HepG2 (cell line): ENCODE measurements around the gene COPZ1. TPM values are rescaled to one million over a fixed set of nuclear protein-coding genes. Genes with fewer than 3 reads are reported as not detected.

Source experiments
- AHR ChIP-seq: IDR thresholded peaks from 2 replicates; pipeline ENCODE4 v1.6.1; 2018; ENCODE audit warnings: missing genetic modification reagents, missing compliant biosample characterization
- DPF2 ChIP-seq: sonication (generic); formaldehyde crosslinking; IDR thresholded peaks from 2 replicates; pipeline ENCODE4 v1.4.0; 2020; ENCODE audit warnings: mild to moderate bottlenecking, low read depth, missing genetic modification reagents, borderline replicate concordance
- FOSL2 ChIP-seq: sonication (generic); formaldehyde crosslinking; IDR thresholded peaks from 2 replicates; pipeline ENCODE4 v1.4.0; 2020; ENCODE audit warnings: missing genetic modification reagents
- FOXP1 ChIP-seq, 2 experiments: fragments of 450-650 bp in 1 of 2; IDR thresholded peaks; 2 replicates each; pipeline ENCODE4 v1.6.1; 2017 to 2018; ENCODE audit warnings: antibody characterized with exemption in 1 of 2
- GATAD1 ChIP-seq: IDR thresholded peaks from 2 replicates; pipeline ENCODE4 v1.6.1; 2016; ENCODE audit warnings: missing genetic modification reagents, missing compliant biosample characterization
- HNRNPH1 ChIP-seq: fragments of 200-400 bp; formaldehyde crosslinking; optimal IDR thresholded peaks from 2 replicates; pipeline ENCODE3; 2017; ENCODE audit warnings: mild to moderate bottlenecking, low read depth, low read length
- KLF6 ChIP-seq: IDR thresholded peaks from 2 replicates; pipeline ENCODE4 v1.8.0; 2016; ENCODE audit warnings: missing biosample characterization, missing genetic modification reagents
- NONO ChIP-seq, 2 experiments: fragments of 450-650 bp in 1 of 2; sonication (generic) in 1 of 2; formaldehyde crosslinking in 1 of 2; IDR thresholded peaks in 1 of 2; conservative IDR thresholded peaks in 1 of 2; 2 replicates each; pipeline versions ENCODE4 v1.6.1 to v1.8.0; 2017 to 2022; ENCODE audit warnings: mild to moderate bottlenecking in 1 of 2, missing genetic modification reagents in 1 of 2, moderate library complexity in 1 of 2
- NR2F6 ChIP-seq, 2 experiments: IDR thresholded peaks; 2 replicates each; pipeline ENCODE4 v1.6.1; 2016; ENCODE audit warnings: antibody characterized with exemption in 1 of 2, mild to moderate bottlenecking in 1 of 2
- RXRA ChIP-seq: sonication (generic); formaldehyde crosslinking; IDR thresholded peaks from 2 replicates; pipeline ENCODE4 v1.5.1; 2020; ENCODE audit warnings: missing genetic modification reagents
- STAT5B ChIP-seq: sonication (generic); formaldehyde crosslinking; IDR thresholded peaks from 2 replicates; pipeline ENCODE4 v1.4.0; 2020; ENCODE audit warnings: missing genetic modification reagents
- TSC22D2 ChIP-seq: sonication (generic); formaldehyde crosslinking; IDR thresholded peaks from 2 replicates; pipeline ENCODE4 v1.5.1; 2020; ENCODE audit warnings: missing genetic modification reagents, mild to moderate bottlenecking, borderline replicate concordance
- YEATS4 ChIP-seq: sonication (generic); formaldehyde crosslinking; IDR thresholded peaks from 2 replicates; pipeline ENCODE4 v1.4.0; 2020; ENCODE audit warnings: missing genetic modification reagents, borderline replicate concordance
- ZFP36 ChIP-seq: fragments of 150-350 bp; IDR thresholded peaks from 2 replicates; pipeline ENCODE4 v1.6.1; 2018; ENCODE audit warnings: borderline replicate concordance, low read length, low read depth; ENCODE audit not compliant: partially characterized antibody
- ZNF589 ChIP-seq: sonication (generic); formaldehyde crosslinking; conservative IDR thresholded peaks from 2 replicates; pipeline ENCODE4 v1.8.0; 2022; ENCODE audit warnings: mild to moderate bottlenecking, moderate library complexity, missing genetic modification reagents
- polyA plus RNA-seq, 8 experiments: library from polyadenylated mRNA; depleted of rRNA in 3 of 8; stranded (reverse) in 7 of 8; unstranded in 1 of 8; fragments of >200 nt; fragmentation: Illumina TruSeq in 4 of 8; extraction: Trizol in 4 of 8; gene quantifications; 2 replicates each; pipeline versions ENCODE4 v1.2.1 to v1.2.3, GENCODE V29; 2011 to 2016; ENCODE audit warnings: low read depth in 4 of 8, missing spikeins in 1 of 8, mixed read lengths in 1 of 8; ENCODE audit not compliant: insufficient read depth in 1 of 8
- total RNA-seq, 5 experiments: library from RNA; depleted of rRNA; stranded (reverse); fragments of >200 nt; fragmentation: Illumina TruSeq; extraction: Trizol; gene quantifications; 2 replicates each; pipeline ENCODE4 v1.2.3, GENCODE V29; 2016; ENCODE audit warnings: low read depth in 1 of 5
- TF ChIP-seq, protein P1 (sequence below): sonication (generic); formaldehyde crosslinking; IDR thresholded peaks from 2 replicates; pipeline ENCODE4 v1.4.0; 2020; ENCODE audit warnings: mild to moderate bottlenecking, missing genetic modification reagents
- TF ChIP-seq, protein P2 (sequence below): IDR thresholded peaks from 2 replicates; pipeline ENCODE4 v1.6.1; 2016; ENCODE audit warnings: low read depth, missing genetic modification reagents, missing compliant biosample characterization
- TF ChIP-seq, protein P3 (sequence below): sonication (generic); formaldehyde crosslinking; IDR thresholded peaks from 2 replicates; pipeline ENCODE4 v1.4.0; 2020; ENCODE audit warnings: missing genetic modification reagents, borderline replicate concordance

The COPZ1 gene
- total and polyA plus RNA-seq, 2 of the 13 experiments (the other 11 are each of a cell fraction or from before 2014, with no cell fraction given): 125 to 184 TPM

DNA sequence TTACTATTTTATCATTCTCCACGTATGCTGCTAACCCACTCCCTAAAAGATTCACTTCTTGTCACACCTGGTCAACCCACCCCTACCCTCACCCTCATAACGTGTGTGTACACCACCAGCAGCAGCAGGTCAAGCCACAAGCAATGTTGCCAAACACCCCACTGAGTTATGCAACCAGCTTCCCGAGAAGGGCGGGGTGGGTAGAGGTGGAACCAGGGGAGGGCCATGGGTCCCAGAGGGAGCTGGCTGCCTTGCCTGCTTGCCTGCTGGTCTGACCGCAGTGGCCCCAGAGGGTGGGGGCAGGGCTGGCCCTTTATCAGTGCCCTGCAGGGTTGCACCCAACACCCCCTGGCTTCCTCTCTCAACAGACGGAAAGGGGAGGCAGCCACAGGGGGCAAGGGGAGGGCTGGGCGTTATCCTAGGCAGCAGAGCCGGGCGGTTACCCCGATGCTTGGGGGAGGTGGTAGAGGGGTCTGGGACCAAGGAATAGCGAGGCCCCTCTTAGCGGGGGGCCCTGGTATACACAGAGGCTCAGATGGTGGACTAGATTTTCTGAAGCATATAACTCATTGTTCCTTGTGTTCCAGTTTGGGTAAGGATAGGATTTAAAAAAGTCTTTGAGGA is 20.6 kb upstream of the COPZ1 start (continued):
- TF ChIP-seq ZNF589 (CRISPR knock-in tag): 0 out of 2 replicates have a peak, but pooled peaks have one; percentile 37
- 0 out of 2 replicates have a peak, but pooled peaks have one; percentile 51 for TF ChIP-seq AHR (CRISPR knock-in tag)
- TF ChIP-seq, protein P1, sequence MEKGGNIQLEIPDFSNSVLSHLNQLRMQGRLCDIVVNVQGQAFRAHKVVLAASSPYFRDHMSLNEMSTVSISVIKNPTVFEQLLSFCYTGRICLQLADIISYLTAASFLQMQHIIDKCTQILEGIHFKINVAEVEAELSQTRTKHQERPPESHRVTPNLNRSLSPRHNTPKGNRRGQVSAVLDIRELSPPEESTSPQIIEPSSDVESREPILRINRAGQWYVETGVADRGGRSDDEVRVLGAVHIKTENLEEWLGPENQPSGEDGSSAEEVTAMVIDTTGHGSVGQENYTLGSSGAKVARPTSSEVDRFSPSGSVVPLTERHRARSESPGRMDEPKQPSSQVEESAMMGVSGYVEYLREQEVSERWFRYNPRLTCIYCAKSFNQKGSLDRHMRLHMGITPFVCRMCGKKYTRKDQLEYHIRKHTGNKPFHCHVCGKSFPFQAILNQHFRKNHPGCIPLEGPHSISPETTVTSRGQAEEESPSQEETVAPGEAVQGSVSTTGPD (CRISPR knock-in tag): no peak
- TF ChIP-seq YEATS4: peak; percentile 36; the same call in 1 of the 2 replicates
- no peak for TF ChIP-seq FOXP1 (IDR thresholded peaks at IDR 0.05)
- peak; percentile 54 for TF ChIP-seq FOXP1 (CRISPR knock-in tag; IDR thresholded peaks at IDR 0.05)
- TF ChIP-seq KLF6 (CRISPR knock-in tag): 0 out of 2 replicates have a peak, but pooled peaks have one; percentile 44
- peak; percentile 59 for TF ChIP-seq FOSL2 (CRISPR knock-in tag)
- no peak for TF ChIP-seq DPF2 (CRISPR knock-in tag)
- TF ChIP-seq GATAD1 (CRISPR knock-in tag): peak; percentile 39; the same call in 1 of the 2 replicates
- TF ChIP-seq HNRNPH1: no peak
- peak; percentile 60; the same call in 1 of the 2 replicates for TF ChIP-seq TSC22D2
- TF ChIP-seq ZFP36: no peak
- TF ChIP-seq, protein P2, sequence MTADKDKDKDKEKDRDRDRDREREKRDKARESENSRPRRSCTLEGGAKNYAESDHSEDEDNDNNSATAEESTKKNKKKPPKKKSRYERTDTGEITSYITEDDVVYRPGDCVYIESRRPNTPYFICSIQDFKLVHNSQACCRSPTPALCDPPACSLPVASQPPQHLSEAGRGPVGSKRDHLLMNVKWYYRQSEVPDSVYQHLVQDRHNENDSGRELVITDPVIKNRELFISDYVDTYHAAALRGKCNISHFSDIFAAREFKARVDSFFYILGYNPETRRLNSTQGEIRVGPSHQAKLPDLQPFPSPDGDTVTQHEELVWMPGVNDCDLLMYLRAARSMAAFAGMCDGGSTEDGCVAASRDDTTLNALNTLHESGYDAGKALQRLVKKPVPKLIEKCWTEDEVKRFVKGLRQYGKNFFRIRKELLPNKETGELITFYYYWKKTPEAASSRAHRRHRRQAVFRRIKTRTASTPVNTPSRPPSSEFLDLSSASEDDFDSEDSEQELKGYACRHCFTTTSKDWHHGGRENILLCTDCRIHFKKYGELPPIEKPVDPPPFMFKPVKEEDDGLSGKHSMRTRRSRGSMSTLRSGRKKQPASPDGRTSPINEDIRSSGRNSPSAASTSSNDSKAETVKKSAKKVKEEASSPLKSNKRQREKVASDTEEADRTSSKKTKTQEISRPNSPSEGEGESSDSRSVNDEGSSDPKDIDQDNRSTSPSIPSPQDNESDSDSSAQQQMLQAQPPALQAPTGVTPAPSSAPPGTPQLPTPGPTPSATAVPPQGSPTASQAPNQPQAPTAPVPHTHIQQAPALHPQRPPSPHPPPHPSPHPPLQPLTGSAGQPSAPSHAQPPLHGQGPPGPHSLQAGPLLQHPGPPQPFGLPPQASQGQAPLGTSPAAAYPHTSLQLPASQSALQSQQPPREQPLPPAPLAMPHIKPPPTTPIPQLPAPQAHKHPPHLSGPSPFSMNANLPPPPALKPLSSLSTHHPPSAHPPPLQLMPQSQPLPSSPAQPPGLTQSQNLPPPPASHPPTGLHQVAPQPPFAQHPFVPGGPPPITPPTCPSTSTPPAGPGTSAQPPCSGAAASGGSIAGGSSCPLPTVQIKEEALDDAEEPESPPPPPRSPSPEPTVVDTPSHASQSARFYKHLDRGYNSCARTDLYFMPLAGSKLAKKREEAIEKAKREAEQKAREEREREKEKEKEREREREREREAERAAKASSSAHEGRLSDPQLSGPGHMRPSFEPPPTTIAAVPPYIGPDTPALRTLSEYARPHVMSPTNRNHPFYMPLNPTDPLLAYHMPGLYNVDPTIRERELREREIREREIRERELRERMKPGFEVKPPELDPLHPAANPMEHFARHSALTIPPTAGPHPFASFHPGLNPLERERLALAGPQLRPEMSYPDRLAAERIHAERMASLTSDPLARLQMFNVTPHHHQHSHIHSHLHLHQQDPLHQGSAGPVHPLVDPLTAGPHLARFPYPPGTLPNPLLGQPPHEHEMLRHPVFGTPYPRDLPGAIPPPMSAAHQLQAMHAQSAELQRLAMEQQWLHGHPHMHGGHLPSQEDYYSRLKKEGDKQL: peak; percentile 67; the same call in 1 of the 2 replicates
- TF ChIP-seq NONO (IDR thresholded peaks at IDR 0.05): no peak
- TF ChIP-seq NONO (CRISPR knock-in tag; conservative IDR thresholded peaks at IDR 0.05): peak; percentile 89
- peak; percentile 83 for TF ChIP-seq RXRA (CRISPR knock-in tag)
- TF ChIP-seq NR2F6 (IDR thresholded peaks at IDR 0.05): peak; percentile 72
- TF ChIP-seq NR2F6 (CRISPR knock-in tag; IDR thresholded peaks at IDR 0.05): peak; percentile 93
- TF ChIP-seq STAT5B: 0 out of 2 replicates have a peak, but pooled peaks have one; percentile 13
- TF ChIP-seq, protein P3, sequence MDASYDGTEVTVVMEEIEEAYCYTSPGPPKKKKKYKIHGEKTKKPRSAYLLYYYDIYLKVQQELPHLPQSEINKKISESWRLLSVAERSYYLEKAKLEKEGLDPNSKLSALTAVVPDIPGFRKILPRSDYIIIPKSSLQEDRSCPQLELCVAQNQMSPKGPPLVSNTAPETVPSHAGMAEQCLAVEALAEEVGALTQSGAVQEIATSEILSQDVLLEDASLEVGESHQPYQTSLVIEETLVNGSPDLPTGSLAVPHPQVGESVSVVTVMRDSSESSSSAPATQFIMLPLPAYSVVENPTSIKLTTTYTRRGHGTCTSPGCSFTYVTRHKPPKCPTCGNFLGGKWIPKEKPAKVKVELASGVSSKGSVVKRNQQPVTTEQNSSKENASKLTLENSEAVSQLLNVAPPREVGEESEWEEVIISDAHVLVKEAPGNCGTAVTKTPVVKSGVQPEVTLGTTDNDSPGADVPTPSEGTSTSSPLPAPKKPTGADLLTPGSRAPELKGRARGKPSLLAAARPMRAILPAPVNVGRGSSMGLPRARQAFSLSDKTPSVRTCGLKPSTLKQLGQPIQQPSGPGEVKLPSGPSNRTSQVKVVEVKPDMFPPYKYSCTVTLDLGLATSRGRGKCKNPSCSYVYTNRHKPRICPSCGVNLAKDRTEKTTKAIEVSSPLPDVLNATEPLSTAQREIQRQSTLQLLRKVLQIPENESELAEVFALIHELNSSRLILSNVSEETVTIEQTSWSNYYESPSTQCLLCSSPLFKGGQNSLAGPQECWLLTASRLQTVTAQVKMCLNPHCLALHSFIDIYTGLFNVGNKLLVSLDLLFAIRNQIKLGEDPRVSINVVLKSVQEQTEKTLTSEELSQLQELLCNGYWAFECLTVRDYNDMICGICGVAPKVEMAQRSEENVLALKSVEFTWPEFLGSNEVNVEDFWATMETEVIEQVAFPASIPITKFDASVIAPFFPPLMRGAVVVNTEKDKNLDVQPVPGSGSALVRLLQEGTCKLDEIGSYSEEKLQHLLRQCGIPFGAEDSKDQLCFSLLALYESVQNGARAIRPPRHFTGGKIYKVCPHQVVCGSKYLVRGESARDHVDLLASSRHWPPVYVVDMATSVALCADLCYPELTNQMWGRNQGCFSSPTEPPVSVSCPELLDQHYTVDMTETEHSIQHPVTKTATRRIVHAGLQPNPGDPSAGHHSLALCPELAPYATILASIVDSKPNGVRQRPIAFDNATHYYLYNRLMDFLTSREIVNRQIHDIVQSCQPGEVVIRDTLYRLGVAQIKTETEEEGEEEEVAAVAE (CRISPR knock-in tag): peak; percentile 26; the same call in 1 of the 2 replicates
